GM19239 (cell line): ENCODE measurements around the gene MDGA2.
"Not testable (repeated sequence)": the region's sequence is repeated elsewhere in the genome, so short reads cannot be mapped to it uniquely, and the experiment has no call there.

Experiments
- DNase-seq: peaks from one replicate; pipeline ENCODE4 v3.0.0; 2011; ENCODE audit warnings: low spot score; ENCODE audit not compliant: insufficient read length
- FAIRE-seq: peaks from 2 replicates; lab custom pipeline; 2011; peaks lifted over from hg19 to GRCh38; lab: Jason Lieb, UNC

The MDGA2 gene

GRCh38 chr14:47012533-47013280 is 662.7 kb downstream of the MDGA2 start:
- no peak for FAIRE-seq
- no peak for DNase-seq

DNA sequence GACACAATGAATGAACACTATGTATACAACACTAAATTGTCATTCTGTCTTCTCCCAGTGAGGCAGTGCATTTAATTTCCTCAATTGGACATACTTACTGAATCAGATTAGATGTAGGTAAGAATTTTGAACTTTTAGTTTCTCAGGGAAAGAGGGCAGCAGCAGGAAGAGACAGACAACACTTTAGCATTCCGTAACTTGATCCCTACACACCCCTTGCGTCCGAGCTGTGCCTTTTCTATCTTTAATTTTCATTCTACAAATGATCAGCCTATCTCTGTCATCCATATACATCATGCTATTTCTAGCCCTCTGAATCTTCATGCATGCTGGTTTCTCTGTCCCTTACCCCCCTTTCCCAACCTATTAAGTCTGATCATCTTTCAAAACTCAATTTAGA is 665.8 kb downstream of the MDGA2 start:
- DNase-seq (no peak), FAIRE-seq (no peak)

DNA sequence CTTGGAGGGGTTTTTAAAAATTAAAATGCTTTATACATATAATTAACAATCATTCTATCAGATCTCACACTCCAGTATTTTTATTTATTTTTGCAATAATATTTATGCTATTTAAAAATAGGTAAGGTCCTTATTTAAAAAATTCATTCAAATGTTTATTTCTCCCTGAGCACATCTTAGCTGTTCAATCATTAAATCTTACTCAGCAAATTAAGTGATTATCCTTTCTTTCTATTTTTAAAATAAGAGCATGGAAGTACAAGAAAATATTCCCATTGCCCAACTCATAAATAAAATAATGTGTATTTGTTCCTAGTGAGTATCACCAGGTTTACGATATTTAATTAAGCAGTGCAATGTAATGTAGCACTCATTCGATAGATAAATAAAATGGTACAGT is 666.7 kb downstream of the MDGA2 start:
- no peak for FAIRE-seq
- no peak for DNase-seq

DNA sequence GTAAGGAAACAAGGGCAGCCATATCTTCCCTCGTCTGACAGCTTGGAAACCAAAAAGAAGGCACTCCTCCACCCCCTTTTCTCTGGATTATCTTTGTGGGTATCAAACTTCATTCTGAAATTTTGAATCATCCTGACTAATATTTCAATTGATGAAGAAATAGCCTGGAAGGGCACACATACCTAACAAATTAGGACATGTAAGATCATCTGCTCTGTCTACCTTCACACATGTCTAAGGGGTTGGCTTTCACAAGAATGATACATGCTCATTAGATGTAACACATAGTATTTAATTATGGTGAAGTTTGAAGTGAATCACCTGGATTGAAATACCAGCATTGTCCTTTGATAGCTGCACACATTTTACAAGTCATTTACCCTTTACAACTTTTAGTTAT is 675.7 kb downstream of the MDGA2 start:
- DNase-seq (no peak), FAIRE-seq (no peak)

GRCh38 chr14:46989566-46989965 is 685.8 kb downstream of the MDGA2 start:
- DNase-seq (no peak), FAIRE-seq (no peak)

GRCh38 chr14:46988312-46988711 is 687.1 kb downstream of the MDGA2 start:
- DNase-seq, result no peak
- FAIRE-seq, result no peak

GRCh38 chr14:46985529-46986380 is 689.6 kb downstream of the MDGA2 start:
- FAIRE-seq, result no peak
- DNase-seq, result no peak

GRCh38 chr14:46973295-46973694 is 702.1 kb downstream of the MDGA2 start:
- DNase-seq (no peak), FAIRE-seq (no peak)

DNA sequence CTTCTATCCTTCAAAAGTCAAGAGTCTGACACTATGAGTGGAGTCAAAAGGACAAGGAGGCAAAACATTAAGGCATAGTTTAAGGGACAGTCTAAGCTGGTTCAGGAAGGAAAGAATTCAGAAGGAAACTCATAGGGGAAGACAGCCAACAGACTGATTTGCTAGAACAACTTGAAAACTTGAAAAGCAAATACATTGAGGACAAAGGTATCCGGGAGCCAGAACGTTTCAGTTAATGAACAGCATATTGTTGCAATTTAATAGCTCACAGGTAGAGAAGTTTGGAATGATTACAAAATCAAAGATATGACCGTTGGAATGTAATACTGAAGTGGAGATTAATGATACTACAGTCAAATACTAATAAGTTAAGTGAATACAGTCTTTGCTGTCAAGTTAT is 711.0 kb downstream of the MDGA2 start:
- DNase-seq (no peak), FAIRE-seq (no peak)

GRCh38 chr14:46951103-46951502 is 724.3 kb downstream of the MDGA2 start:
- FAIRE-seq (no peak), DNase-seq (no peak)

- no peak for DNase-seq
- FAIRE-seq, result no peak
Measured at GRCh38 chr14:46940611-46941010, 734.8 kb downstream of the MDGA2 start.

GRCh38 chr14:46920542-46920941 is 754.9 kb downstream of the MDGA2 start:
- no peak for FAIRE-seq
- DNase-seq, result no peak

GRCh38 chr14:46915539-46915938 is 759.9 kb downstream of the MDGA2 start:
- not testable (repeated sequence) for FAIRE-seq, DNase-seq

GRCh38 chr14:46902837-46903236 is 772.6 kb downstream of the MDGA2 start:
- no peak for DNase-seq
- FAIRE-seq, result no peak

GRCh38 chr14:46894476-46894875 is 780.9 kb downstream of the MDGA2 start:
- DNase-seq (no peak), FAIRE-seq (no peak)

DNA sequence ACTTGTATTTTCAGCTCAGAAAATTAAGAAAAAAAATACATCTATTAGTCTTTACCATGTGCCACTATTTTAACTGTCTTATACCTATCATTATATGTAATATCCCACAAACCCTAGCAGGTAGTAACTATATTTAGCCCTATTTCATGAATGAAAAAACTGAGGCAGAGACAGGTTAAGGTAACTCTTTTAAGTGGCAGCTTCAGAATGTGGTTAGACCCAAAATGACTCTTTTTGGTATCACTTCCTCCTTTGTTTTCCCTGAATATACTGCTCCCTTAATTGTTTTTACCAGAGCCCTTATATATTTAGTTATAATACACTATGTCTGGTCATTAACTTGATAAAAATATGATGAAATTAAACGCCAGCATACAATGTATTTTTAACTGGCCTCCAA is 788.3 kb downstream of the MDGA2 start:
- no peak for DNase-seq
- no peak for FAIRE-seq

DNA sequence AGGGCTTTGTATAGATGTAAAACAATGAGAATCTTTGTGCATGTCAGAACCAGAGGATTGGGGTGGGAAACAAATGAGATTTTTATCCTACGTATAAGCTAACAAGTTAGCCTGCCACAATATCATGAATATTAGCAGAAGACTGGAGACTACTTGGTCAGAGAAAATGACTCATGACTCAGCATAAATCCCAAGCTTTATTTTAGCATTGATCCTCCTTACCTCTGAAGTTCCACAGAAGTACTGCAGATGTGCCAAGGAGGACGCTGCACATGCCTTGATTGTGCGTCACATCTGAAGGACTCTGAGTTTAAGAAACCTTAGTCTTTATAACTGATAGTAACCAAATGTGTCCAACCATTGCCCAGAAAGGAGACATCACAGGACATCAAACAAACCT is 789.8 kb downstream of the MDGA2 start:
- no peak for DNase-seq
- no peak for FAIRE-seq

- FAIRE-seq, result no peak
- DNase-seq, result no peak
Measured at GRCh38 chr14:46861753-46862152, 813.7 kb downstream of the MDGA2 start.

DNA sequence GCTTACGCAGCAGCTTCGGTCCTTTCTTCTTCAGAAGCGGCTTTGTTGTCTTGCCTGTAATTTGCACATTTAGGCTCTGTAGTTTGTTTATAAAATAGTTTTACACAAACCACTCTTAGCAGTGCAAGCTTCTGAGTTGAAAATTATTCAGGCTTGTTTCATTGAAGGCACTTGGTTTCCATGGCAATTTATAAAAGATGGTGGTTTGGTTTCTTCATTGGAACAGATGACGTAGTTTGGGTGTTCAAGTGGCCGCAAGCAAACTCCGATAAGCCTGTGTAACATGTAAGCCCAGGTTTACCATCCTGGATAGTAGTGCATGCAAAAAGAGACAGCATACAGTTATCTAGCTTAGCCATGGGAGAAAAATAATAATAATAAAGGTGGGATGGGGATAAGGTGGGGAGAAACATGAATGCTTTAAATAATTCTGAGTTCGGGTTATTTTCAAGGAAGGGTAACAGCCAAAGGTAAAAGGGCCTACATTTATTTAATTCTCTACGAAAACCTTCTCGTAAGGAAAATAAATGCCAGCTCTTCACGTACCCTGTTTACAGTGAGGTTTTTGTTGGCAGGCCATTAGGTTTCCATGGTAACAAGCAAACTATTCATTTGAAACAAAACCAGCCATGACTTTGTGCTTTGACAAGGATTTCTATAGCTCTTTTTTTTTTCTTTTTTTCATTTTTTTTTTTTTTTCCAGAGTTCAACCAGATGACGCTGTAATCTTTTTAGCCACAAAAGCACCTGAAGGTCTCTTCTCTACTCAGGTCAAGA is 834.3 kb downstream of the MDGA2 start:
- DNase-seq, result no peak
- FAIRE-seq, result no peak

DNA sequence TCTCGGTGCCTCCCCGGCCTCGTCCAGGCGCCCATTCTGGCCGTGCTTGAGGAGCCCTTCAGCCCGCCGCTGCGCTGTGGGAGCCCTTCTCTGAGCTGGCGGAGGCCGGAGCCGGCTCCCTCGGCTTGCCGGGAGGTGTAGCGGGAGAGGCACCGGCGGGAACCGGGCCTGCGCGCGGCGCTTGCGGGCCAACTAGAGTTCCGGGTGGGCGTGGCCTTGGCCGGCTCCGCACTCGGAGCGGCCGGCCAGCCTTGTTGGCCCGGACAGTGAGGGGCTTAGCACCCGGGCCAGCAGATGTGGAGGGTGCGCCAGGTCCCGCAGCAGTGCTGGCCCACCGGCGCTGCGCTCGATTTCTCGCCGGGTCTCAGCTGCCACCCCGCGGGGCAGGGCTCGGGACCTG is 855.1 kb downstream of the MDGA2 start:
- DNase-seq (no peak), FAIRE-seq (no peak)

GRCh38 chr14:46819117-46819516 is 856.3 kb downstream of the MDGA2 start:
- DNase-seq (no peak), FAIRE-seq (no peak)
